Measurements from ENCODE around the gene RENBP. TPM values are rescaled to one million over a fixed set of nuclear protein-coding genes. Genes with fewer than 3 reads are reported as not detected.

Gene RENBP
- total and polyA plus RNA-seq, 9 of the 15 experiments (the other 6 are each of a cell fraction or from before 2014, with no cell fraction given): 0.07 to 14.8 (median 10.6) TPM; not detected in 1

DNA sequence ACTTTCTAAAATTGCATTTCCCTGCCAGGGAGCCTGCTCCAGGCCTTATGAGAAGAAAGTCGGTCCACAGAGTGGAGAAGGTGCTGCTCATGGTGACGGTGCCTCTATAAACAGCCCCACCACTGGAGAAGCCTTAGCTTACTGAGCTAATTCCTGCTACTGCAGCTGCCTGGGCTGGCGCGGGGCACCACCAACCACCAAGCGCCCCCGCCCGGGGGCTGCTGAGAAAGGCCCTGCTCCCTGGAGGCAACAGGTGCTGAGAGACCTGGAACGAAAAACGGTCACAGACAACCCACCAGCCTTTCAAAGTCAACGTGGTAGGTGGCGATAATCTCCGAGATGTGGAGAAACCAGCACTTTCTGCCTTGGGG is 24.3 kb upstream of the RENBP start (continued):
- TF ChIP-seq, protein P1, sequence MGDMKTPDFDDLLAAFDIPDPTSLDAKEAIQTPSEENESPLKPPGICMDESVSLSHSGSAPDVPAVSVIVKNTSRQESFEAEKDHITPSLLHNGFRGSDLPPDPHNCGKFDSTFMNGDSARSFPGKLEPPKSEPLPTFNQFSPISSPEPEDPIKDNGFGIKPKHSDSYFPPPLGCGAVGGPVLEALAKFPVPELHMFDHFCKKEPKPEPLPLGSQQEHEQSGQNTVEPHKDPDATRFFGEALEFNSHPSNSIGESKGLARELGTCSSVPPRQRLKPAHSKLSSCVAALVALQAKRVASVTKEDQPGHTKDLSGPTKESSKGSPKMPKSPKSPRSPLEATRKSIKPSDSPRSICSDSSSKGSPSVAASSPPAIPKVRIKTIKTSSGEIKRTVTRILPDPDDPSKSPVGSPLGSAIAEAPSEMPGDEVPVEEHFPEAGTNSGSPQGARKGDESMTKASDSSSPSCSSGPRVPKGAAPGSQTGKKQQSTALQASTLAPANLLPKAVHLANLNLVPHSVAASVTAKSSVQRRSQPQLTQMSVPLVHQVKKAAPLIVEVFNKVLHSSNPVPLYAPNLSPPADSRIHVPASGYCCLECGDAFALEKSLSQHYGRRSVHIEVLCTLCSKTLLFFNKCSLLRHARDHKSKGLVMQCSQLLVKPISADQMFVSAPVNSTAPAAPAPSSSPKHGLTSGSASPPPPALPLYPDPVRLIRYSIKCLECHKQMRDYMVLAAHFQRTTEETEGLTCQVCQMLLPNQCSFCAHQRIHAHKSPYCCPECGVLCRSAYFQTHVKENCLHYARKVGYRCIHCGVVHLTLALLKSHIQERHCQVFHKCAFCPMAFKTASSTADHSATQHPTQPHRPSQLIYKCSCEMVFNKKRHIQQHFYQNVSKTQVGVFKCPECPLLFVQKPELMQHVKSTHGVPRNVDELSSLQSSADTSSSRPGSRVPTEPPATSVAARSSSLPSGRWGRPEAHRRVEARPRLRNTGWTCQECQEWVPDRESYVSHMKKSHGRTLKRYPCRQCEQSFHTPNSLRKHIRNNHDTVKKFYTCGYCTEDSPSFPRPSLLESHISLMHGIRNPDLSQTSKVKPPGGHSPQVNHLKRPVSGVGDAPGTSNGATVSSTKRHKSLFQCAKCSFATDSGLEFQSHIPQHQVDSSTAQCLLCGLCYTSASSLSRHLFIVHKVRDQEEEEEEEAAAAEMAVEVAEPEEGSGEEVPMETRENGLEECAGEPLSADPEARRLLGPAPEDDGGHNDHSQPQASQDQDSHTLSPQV (IDR thresholded peaks at IDR 0.05): 0 out of 2 replicates have a peak, but pooled peaks have one; percentile 19
- peak in 1 of 2 experiments; percentile 18; a peak in 2 of 4 replicates for TF ChIP-seq RAD21 (CRISPR knock-in tag; conservative IDR thresholded peaks at IDR 0.05 in 1 of 2, IDR thresholded peaks at IDR 0.05 in 1 of 2)
- 0 out of 2 replicates have a peak, but pooled peaks have one; percentile 19 for TF ChIP-seq VEZF1 (CRISPR knock-in tag; IDR thresholded peaks at IDR 0.05)
- 0 out of 2 replicates have a peak, but pooled peaks have one; percentile 12 for TF ChIP-seq TFAP4 (CRISPR knock-in tag; IDR thresholded peaks at IDR 0.05; ENCODE audit: borderline replicate concordance)
- no peak for TF ChIP-seq TEAD2 (tag; IDR thresholded peaks at IDR 0.05)
- no peak for TF ChIP-seq GTF3C2 (IDR thresholded peaks at IDR 0.05; ENCODE audit: borderline replicate concordance, extremely low read depth, insufficient read length)
- 0 out of 2 replicates have a peak, but pooled peaks have one; percentile 6 for TF ChIP-seq REST (IDR thresholded peaks at IDR 0.05; ENCODE audit: borderline replicate concordance)
- no peak for TF ChIP-seq REST (CRISPR knock-in tag; IDR thresholded peaks at IDR 0.05; ENCODE audit: low read depth)
